CD4-positive, alpha-beta T cell (primary cell): ENCODE measurements around the gene CDC7. TPM values are rescaled to one million over a fixed set of nuclear protein-coding genes. Genes with fewer than 3 reads are reported as not detected.
"Not testable (repeated sequence)": the region's sequence is repeated elsewhere in the genome, so short reads cannot be mapped to it uniquely, and the experiment has no call there.

Experiments
- ATAC-seq: fragments of 200-7000 bp; cut with Tn5 transposase; one replicate; pipeline ENCODE4 v1.10.0; 2022; ENCODE audit warnings: mild to moderate bottlenecking; ENCODE audit not compliant: poor library complexity
- CTCF ChIA-PET: fragments of 350-600 bp; sonication (Branson Sonifier 250); formaldehyde crosslinking; loops from one replicate; lab custom pipeline; 2021; ENCODE audit warnings: antibody characterized with exemption, inconsistent platforms; lab: Charles Lee
- POLR2A ChIA-PET: fragments of 350-600 bp; sonication (Branson Sonifier 250); formaldehyde crosslinking; loops from one replicate; lab custom pipeline; 2021; ENCODE audit warnings: antibody characterized with exemption, inconsistent platforms; lab: Charles Lee
- DNase-seq, 14 experiments: peaks; one replicate each; pipeline ENCODE4 v3.0.0-alpha.2; 2013 to 2020; ENCODE audit warnings: mixed read lengths in 2 of 14
- H3K27ac ChIP-seq, 2 donors: one replicate each; pipeline versions ENCODE4 v1.5.1 to v1.7.0; 2013; ENCODE audit warnings: low read length in 2 of 2, low read depth in 1 of 2, mild to moderate bottlenecking in 1 of 2
- H3K27me3 ChIP-seq, 2 experiments: 1 replicate in 1 of 2; 2 replicates in 1 of 2; pipeline versions ENCODE4 v1.6.1 to v1.7.0; 2013; ENCODE audit warnings: low read length in 2 of 2, control low read depth in 1 of 2, mild to moderate bottlenecking in 1 of 2, moderate library complexity in 1 of 2; ENCODE audit not compliant: insufficient read depth in 2 of 2, control insufficient read depth in 1 of 2
- H3K36me3 ChIP-seq: one replicate; pipeline ENCODE4 v1.6.1; 2013; ENCODE audit warnings: low read length, control low read depth; ENCODE audit not compliant: insufficient read depth
- H3K4me1 ChIP-seq: one replicate; pipeline ENCODE4 v1.6.1; 2013; ENCODE audit warnings: low read length, control low read depth; ENCODE audit not compliant: insufficient read depth
- H3K4me3 ChIP-seq: one replicate; pipeline ENCODE4 v1.5.1; 2013; ENCODE audit warnings: mild to moderate bottlenecking, low read length, moderate library complexity
- H3K9me3 ChIP-seq, 2 experiments: 1 replicate in 1 of 2; 2 replicates in 1 of 2; pipeline versions ENCODE4 v1.6.1 to v1.7.0; 2013; ENCODE audit warnings: low read length in 2 of 2, mild to moderate bottlenecking in 2 of 2, control low read depth in 1 of 2, moderate library complexity in 1 of 2; ENCODE audit not compliant: control insufficient read depth in 1 of 2, insufficient read depth in 1 of 2
- H3K27ac Mint-ChIP-seq: one replicate; pipeline ENCODE4 v1.8.0; 2020; ENCODE audit warnings: mixed read lengths
- H3K27me3 Mint-ChIP-seq: one replicate; pipeline ENCODE4 v1.8.0; 2021; ENCODE audit warnings: mixed read lengths
- H3K36me3 Mint-ChIP-seq: one replicate; pipeline ENCODE4 v1.8.0; 2021; ENCODE audit warnings: low read depth, mixed read lengths
- H3K4me1 Mint-ChIP-seq: one replicate; pipeline ENCODE4 v1.8.0; 2021; ENCODE audit warnings: low read depth, mixed read lengths
- H3K4me3 Mint-ChIP-seq: one replicate; pipeline ENCODE4 v1.8.0; 2020; ENCODE audit warnings: mild to moderate bottlenecking, mixed read lengths
- H3K9me3 Mint-ChIP-seq: one replicate; pipeline ENCODE4 v1.8.0; 2020; ENCODE audit warnings: mixed read lengths
- CTCF ChIP-seq: fragments of 200-600 bp; IDR thresholded peaks from one replicate; pipeline ENCODE4 v1.8.0; 2022; ENCODE audit warnings: antibody characterized with exemption, mild to moderate bottlenecking
- intact Hi-C, 2 experiments: fragments of 100-400 bp; cut with DNase I in 1 of 2; cut with micrococcal nuclease in 1 of 2; formaldehyde crosslinking; loops; one replicate each; pipeline versions ENCODE4 v1.15.1 to v1.9.0; 2023 to 2025; cut with DNase I, micrococcal nuclease
- total RNA-seq, 174 experiments: library from RNA in 2 of 174; stranded (reverse) in 2 of 174; gene quantifications; one replicate each; pipeline ENCODE4 v1.2.3 and lab custom pipeline; 2021 to 2026

The CDC7 gene
- total RNA-seq, 2 experiments from 2014 or later, result 4.2 to 4.8 TPM

DNA sequence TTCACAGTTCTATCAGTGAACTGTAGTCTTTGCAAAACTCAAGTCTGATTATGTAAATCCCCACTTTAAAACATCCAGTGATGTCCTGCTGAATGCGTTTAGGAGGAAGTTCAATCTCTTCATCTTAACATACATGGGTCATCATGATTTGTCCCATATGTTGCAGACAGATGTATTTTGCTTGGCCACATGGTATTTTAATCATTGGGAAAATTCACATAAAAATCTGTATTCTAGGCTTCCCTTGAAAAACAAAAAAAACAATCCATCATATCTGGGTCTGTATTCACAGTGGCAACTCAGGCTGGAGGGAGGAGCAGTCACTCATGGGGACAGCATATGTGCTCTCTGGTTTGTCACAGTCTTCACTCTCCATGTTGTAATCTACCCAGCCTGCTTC is 44.8 kb upstream of the CDC7 start:
- no peaks in the 10 kb centered on the region for H3K36me3 ChIP-seq
- no peaks in the 10 kb centered on the region for H3K9me3 ChIP-seq
- H3K4me1 Mint-ChIP-seq, result no peaks in the 10 kb centered on the region
- H3K4me3 ChIP-seq, result no peak overlapping the region
- H3K4me1 ChIP-seq, result no peaks in the 10 kb centered on the region
- no peak overlapping the region for H3K27ac Mint-ChIP-seq
- ATAC-seq (no peak), DNase-seq (no peak)
- peaks cover 0 to 11% of the 10 kb centered on the region in 2 experiments for H3K27me3 ChIP-seq
- no peaks in the 10 kb centered on the region for H3K9me3 Mint-ChIP-seq
- CTCF ChIA-PET, result no interaction called here
- intact Hi-C loops, result no loop called here
- POLR2A ChIA-PET, result no interaction called here
- no peak overlapping the region for H3K4me3 Mint-ChIP-seq
- no peak overlapping the region for H3K27ac ChIP-seq
- no peaks in the 10 kb centered on the region for H3K27me3 Mint-ChIP-seq
- TF ChIP-seq CTCF, result no peak
- H3K36me3 Mint-ChIP-seq, result no peaks in the 10 kb centered on the region

GRCh38 chr1:91465350-91465749 is 35.3 kb upstream of the CDC7 start:
- H3K9me3 Mint-ChIP-seq, result peaks cover 11% of the 10 kb centered on the region
- DNase-seq, H3K36me3 ChIP-seq, ATAC-seq, CTCF ChIA-PET, intact Hi-C loops, H3K27me3 ChIP-seq, H3K27ac Mint-ChIP-seq, H3K4me1 ChIP-seq, H3K27me3 Mint-ChIP-seq, H3K4me3 ChIP-seq, H3K27ac ChIP-seq, H3K4me3 Mint-ChIP-seq, H3K36me3 Mint-ChIP-seq, POLR2A ChIA-PET, H3K4me1 Mint-ChIP-seq: not testable (repeated sequence)
- H3K9me3 ChIP-seq, result peaks cover 10 to 12% of the 10 kb centered on the region in 2 experiments

- CTCF ChIA-PET, result no interaction called here
Measured at GRCh38 chr1:91476533-91477217, 24.0 kb upstream of the CDC7 start.

More at GRCh38 chr1:91476533-91477217, 24.0 kb upstream of the CDC7 start:
- Mint-ChIP-seq H3K36me3 (no peaks in the 10 kb centered on the region), H3K27me3 (no peaks in the 10 kb centered on the region), H3K27ac (no peak overlapping the region), H3K9me3 (no peaks in the 10 kb centered on the region), H3K4me1 (no peaks in the 10 kb centered on the region), H3K4me3 (no peak overlapping the region)
- POLR2A ChIA-PET, result no interaction called here
- no peak overlapping the region for H3K27ac ChIP-seq
- H3K9me3 ChIP-seq, result no peaks in the 10 kb centered on the region
- intact Hi-C loops, result no loop called here
- H3K4me1 ChIP-seq, result no peaks in the 10 kb centered on the region
- ATAC-seq (no peak), DNase-seq (no peak)
- TF ChIP-seq CTCF, result no peak
- H3K27me3 ChIP-seq, result no peaks in the 10 kb centered on the region
- no peak overlapping the region for H3K4me3 ChIP-seq
- no peaks in the 10 kb centered on the region for H3K36me3 ChIP-seq
